Measurements from ENCODE around the gene ZNF622.

DNA sequence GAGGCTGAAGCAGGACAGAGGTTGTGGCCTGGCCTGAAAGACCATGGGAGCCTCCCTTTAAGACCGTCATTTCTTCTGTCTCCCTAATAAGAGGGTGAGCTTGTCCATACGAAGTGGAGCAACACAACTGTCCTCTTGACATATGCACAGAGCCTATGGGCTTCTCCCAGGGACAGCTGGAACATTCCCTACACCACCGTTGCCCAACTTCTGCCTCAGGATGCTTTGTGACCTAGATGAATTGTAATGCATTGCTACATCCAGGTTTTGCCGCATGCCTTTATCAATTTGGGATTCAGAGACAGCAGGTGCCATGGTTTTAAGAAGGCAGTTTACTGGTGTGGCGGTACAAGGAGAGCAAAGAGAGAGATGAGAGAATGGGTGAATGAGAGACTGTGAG is 34.4 kb upstream of the ZNF622 start:
- TF ChIP-seq, protein P1, sequence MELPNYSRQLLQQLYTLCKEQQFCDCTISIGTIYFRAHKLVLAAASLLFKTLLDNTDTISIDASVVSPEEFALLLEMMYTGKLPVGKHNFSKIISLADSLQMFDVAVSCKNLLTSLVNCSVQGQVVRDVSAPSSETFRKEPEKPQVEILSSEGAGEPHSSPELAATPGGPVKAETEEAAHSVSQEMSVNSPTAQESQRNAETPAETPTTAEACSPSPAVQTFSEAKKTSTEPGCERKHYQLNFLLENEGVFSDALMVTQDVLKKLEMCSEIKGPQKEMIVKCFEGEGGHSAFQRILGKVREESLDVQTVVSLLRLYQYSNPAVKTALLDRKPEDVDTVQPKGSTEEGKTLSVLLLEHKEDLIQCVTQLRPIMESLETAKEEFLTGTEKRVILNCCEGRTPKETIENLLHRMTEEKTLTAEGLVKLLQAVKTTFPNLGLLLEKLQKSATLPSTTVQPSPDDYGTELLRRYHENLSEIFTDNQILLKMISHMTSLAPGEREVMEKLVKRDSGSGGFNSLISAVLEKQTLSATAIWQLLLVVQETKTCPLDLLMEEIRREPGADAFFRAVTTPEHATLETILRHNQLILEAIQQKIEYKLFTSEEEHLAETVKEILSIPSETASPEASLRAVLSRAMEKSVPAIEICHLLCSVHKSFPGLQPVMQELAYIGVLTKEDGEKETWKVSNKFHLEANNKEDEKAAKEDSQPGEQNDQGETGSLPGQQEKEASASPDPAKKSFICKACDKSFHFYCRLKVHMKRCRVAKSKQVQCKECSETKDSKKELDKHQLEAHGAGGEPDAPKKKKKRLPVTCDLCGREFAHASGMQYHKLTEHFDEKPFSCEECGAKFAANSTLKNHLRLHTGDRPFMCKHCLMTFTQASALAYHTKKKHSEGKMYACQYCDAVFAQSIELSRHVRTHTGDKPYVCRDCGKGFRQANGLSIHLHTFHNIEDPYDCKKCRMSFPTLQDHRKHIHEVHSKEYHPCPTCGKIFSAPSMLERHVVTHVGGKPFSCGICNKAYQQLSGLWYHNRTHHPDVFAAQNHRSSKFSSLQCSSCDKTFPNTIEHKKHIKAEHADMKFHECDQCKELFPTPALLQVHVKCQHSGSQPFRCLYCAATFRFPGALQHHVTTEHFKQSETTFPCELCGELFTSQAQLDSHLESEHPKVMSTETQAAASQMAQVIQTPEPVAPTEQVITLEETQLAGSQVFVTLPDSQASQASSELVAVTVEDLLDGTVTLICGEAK (IDR thresholded peaks at IDR 0.05; ENCODE audit: borderline replicate concordance): no peak
- no peak for TF ChIP-seq BRCA1 (IDR thresholded peaks at IDR 0.05; ENCODE audit: low read depth, low read length)
- TF ChIP-seq, protein P2, sequence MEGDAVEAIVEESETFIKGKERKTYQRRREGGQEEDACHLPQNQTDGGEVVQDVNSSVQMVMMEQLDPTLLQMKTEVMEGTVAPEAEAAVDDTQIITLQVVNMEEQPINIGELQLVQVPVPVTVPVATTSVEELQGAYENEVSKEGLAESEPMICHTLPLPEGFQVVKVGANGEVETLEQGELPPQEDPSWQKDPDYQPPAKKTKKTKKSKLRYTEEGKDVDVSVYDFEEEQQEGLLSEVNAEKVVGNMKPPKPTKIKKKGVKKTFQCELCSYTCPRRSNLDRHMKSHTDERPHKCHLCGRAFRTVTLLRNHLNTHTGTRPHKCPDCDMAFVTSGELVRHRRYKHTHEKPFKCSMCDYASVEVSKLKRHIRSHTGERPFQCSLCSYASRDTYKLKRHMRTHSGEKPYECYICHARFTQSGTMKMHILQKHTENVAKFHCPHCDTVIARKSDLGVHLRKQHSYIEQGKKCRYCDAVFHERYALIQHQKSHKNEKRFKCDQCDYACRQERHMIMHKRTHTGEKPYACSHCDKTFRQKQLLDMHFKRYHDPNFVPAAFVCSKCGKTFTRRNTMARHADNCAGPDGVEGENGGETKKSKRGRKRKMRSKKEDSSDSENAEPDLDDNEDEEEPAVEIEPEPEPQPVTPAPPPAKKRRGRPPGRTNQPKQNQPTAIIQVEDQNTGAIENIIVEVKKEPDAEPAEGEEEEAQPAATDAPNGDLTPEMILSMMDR (IDR thresholded peaks at IDR 0.05 in 2 of 3, conservative IDR thresholded peaks at IDR 0.05 in 1 of 3; ENCODE audit: control insufficient read depth in 2 of 3, extremely low read depth in 1 of 3, insufficient read depth in 1 of 3, low read depth in 3 of 3, low read length in 3 of 3): no peak

All from GM12878 (cell line).